Activated CD4-positive, CD25-positive, alpha-beta regulatory T cell treated with anti-CD3 and anti-CD28 coated beads, Interleukin-2, amount 50 U/mL, for 16 hours (primary cell): ENCODE measurements around the gene MAML2.

Experiments used
- DNase-seq: peaks from one replicate; pipeline ENCODE4 v3.0.0-alpha.2; 2020; ENCODE audit warnings: low read depth, low spot score

Gene MAML2

GRCh38 chr11:96012086-96012824, 330.7 kb downstream of the MAML2 start:
- DNase-seq, result peak; percentile 21

- no peak for DNase-seq
Observed at GRCh38 chr11:96010683-96011082, 332.3 kb downstream of the MAML2 start.

DNA sequence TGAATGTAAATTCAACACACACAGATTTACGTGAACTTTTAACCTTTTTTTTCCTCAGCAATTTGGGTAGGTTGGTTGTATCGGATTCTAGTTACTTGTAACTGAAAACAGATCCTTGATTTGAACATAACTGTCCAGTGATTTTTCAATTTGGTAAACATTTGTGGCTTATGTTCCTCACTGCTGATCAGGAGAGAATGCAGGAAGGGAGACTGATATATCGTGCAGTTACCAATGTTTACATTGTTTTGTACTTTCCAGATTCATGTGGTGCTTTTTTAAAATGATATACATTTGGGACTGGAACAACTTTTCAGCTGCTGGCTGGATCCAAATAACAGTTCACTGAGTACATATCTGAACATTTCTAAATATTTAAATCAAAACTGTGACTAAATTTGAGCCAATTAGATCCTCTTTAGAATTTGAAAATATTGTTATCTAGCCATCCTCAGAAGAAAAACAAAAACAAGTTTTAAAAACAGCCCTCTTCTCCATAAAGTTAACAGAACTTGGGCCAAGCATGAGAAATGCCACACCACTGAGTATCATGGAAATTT, 334.8 kb downstream of the MAML2 start:
- no peak for DNase-seq

- DNase-seq, result no peak
Observed at GRCh38 chr11:96006037-96006436, 337.0 kb downstream of the MAML2 start.

GRCh38 chr11:96004862-96005261, 338.1 kb downstream of the MAML2 start:
- DNase-seq, result no peak

- DNase-seq, result no peak
Observed at GRCh38 chr11:96002754-96003290, 340.2 kb downstream of the MAML2 start.

GRCh38 chr11:96002339-96002738, 340.7 kb downstream of the MAML2 start:
- DNase-seq, result no peak

DNA sequence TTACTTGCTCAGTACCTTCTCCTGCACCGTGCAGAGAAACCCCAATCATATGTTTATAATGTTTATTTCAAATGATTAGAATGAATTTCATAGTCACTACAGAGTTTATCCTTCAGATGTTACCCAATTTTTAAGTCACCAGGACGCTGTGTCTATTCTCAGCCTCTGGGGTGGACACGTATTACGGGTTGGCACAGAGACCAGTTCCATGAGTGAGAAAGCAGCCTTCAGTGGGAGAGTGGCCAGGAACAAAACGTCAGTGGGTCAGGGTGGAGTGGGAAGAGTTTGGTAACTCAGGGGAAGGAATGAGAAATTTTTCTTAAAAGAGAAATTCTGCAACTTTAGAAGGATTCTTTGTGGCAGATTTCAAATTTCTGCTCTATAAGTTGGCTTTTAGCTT, 342.0 kb downstream of the MAML2 start:
- DNase-seq, result no peak

GRCh38 chr11:95999711-96000406, 343.1 kb downstream of the MAML2 start:
- no peak for DNase-seq

DNA sequence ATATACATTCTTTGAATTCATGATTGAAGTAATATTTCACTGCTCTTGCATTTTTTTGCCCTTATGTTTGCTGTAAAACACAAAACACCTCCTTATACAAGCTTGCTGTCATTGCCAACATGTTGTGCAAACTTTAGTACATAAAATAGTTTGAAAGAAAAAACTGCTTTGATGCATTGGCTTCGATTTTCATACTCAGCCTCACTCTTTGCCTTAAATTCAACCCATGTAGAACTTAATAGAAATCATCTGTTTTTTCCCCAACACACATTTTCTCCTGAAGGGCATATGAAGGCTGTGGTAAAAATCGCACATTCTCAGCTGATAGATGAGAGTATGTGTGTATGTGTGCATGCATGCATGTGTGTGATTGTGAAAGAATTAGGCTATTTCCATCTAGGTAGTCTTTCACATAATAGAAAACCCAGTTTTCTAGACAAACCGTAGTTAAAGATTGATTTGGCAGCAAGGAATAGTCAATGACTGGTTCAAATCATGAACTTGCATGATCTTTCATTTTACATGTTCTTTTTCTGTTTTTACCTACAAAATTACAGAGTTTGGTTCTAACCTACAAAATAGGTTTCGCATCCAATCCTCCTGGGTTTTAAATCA, 346.3 kb downstream of the MAML2 start:
- no peak for DNase-seq

- no peak for DNase-seq
Observed at GRCh38 chr11:95994329-95994728, 348.7 kb downstream of the MAML2 start.

GRCh38 chr11:95993438-95994298, 349.3 kb downstream of the MAML2 start:
- no peak for DNase-seq

DNA sequence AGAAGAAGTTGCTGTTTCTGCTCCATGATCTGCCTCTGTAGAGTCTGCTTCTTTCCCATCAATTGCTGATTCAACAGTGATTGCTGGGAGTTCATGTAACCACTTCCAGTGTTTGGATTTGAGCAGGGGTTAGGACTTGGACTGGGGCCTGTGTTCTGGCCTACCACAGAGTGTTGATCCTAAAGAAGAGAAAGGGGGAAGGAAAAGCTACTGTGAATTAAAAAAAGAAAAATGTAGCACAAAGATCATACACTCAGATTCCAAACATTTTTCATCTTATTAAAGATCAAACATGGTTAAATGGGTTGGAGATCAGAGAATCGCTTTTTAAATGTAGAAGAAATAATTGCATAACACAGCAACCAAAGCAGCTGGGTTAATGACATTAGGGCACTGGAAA, 351.4 kb downstream of the MAML2 start:
- no peak for DNase-seq

GRCh38 chr11:95991101-95991500, 351.9 kb downstream of the MAML2 start:
- no peak for DNase-seq

DNA sequence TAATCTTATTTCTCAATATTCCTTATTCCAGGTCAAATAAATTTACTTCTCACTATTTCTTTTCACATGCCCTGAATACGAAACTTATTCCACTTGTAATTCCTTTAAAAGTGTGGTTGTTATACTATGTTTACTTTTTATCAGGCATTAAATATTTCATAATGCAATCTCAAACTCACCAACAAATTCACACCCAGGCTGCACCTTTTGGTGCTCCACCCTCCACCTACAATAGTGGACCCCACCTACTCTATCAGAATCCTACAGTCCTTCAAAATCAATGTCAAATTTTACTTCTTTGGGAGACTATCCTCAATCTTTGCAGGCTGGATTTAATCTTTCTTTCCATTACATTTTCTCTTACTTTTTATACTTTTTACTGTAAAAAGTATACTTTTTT, 353.2 kb downstream of the MAML2 start:
- DNase-seq, result no peak

DNA sequence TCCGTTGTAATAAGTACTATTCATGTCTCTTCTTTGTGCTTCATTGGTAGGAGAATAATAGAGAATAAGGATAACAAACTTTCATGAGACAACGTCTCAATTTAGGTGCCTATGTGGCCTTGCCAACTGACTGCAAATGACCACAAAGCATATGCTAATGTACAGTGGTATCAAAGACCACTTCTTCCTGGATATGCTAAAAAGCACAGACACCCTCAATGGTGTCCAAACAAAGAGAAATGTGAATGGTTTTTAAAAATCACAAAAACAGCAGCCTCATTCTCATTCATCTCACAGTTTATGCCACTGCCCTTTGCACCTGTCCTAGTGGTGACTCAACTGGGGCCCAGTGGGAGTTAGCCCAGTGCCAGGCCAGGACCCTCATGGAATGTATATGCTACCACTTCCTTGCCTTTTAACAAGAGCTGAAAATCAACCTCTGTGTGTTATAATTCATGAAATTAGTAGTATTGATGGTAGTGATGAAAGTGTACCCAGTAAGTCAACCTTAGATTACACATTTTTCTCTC, 353.9 kb downstream of the MAML2 start:
- no peak for DNase-seq

GRCh38 chr11:95985174-95985808, 357.7 kb downstream of the MAML2 start:
- DNase-seq, result no peak

DNA sequence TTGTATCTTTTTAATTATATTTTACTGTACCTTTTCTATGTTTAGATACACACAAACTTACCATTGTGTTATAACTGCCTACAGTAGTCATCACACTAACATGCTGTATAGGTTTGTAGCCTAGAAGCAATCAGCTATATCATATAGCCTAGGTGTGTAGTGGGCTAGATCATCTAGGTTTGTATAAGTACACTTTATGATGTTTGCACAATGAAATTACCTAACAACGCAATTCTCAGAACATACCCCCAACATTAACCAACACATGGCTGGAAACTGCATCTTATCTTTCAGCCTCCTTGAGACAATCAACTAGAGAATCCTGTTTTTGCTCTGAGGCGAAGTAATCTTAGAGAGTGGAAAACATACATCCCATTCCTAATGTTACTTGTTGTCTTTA, 358.9 kb downstream of the MAML2 start:
- DNase-seq, result no peak

- DNase-seq, result no peak
Observed at GRCh38 chr11:95977534-95978174, 365.3 kb downstream of the MAML2 start.

DNA sequence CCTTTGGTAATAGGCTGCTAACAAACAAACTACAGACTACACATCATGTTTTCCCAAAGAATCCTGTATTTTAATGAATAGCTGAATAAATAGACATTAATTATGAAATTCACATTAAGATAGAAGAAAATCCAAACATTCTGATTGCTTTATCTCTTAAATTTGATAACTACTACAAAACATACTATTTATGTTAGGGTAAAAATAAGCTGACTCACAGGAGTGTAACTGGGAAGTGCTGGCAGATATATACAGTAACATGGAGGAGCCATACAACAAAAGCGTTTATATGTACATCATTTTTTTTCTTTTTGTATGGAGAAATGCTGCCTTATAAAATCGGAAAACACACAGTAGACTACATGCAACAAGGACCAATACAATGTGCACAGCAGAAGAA, 366.4 kb downstream of the MAML2 start:
- no peak for DNase-seq
